Measurements from ENCODE around the gene SETD7.

Gene SETD7

DNA sequence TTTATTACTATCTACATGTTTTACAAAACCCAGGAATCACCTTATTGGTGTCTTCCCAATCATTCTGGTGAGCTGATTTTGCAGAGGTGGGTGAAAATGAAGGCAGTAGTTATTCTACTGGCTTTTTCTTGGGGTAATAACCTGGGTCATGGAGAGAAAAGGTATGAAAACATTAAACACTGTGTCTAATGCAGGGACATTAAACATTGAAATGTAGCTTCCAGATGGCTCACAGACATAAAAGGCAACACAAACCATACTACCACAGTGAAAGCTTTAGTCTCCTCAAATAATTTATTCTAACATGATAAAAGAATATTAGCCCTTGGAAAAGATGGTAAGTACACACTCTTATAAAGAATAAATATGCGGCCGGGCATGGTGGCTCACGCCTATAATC is 8.0 kb downstream of the SETD7 start:
- TF ChIP-seq, protein P1, sequence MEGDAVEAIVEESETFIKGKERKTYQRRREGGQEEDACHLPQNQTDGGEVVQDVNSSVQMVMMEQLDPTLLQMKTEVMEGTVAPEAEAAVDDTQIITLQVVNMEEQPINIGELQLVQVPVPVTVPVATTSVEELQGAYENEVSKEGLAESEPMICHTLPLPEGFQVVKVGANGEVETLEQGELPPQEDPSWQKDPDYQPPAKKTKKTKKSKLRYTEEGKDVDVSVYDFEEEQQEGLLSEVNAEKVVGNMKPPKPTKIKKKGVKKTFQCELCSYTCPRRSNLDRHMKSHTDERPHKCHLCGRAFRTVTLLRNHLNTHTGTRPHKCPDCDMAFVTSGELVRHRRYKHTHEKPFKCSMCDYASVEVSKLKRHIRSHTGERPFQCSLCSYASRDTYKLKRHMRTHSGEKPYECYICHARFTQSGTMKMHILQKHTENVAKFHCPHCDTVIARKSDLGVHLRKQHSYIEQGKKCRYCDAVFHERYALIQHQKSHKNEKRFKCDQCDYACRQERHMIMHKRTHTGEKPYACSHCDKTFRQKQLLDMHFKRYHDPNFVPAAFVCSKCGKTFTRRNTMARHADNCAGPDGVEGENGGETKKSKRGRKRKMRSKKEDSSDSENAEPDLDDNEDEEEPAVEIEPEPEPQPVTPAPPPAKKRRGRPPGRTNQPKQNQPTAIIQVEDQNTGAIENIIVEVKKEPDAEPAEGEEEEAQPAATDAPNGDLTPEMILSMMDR (IDR thresholded peaks at IDR 0.05; ENCODE audit: extremely low read depth, missing control alignments), result no peak
- no peak for DNase-seq (ENCODE audit: low spot score)

DNA sequence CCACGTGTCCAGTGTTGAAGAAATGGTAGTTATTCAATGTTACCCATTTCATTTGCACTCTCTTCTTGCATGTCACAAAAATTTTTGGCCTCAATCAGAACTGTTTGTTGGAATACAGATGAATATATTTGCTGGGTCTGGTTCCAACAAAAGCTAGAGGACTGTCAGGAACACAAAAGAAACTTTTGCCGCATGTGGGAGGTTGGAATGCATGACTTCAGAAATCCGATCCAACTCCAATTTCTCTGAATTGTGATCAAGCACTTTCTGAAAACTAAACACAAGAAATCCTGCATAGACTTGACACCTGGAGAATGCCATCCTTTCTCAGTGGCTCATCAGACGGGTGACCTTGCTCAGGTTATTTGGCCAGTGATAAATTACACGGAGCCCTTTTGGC is 15.4 kb downstream of the SETD7 start:
- no peak for DNase-seq (ENCODE audit: low spot score)
- TF ChIP-seq, protein P1 (IDR thresholded peaks at IDR 0.05; ENCODE audit: extremely low read depth, missing control alignments), result no peak

DNA sequence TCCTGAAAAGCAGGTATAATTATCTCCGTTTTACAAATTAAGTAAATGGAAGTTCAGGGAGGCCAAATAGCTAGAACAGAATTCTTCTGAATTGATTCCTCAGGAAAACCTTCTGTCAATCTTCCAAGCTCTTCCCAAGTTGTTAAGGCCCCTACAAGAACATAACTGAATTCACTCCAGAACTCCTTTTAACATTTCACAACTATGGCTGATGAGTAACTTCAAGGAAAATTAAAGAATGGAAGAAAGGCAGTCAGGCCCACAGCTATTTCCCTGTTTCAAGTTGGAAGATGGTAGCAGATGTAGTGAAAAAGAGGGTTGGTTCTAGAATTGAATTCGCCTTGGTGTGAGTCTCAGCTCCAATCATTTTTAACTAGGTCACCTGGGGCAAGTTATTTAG is 15.9 kb downstream of the SETD7 start:
- no peak for DNase-seq (ENCODE audit: low spot score)
- TF ChIP-seq, protein P1 (IDR thresholded peaks at IDR 0.05; ENCODE audit: extremely low read depth, missing control alignments), result no peak

GRCh38 chr4:139537292-139537691 is 18.7 kb downstream of the SETD7 start:
- DNase-seq (ENCODE audit: low spot score), result no peak
- TF ChIP-seq, protein P1 (IDR thresholded peaks at IDR 0.05; ENCODE audit: extremely low read depth, missing control alignments), result no peak

DNA sequence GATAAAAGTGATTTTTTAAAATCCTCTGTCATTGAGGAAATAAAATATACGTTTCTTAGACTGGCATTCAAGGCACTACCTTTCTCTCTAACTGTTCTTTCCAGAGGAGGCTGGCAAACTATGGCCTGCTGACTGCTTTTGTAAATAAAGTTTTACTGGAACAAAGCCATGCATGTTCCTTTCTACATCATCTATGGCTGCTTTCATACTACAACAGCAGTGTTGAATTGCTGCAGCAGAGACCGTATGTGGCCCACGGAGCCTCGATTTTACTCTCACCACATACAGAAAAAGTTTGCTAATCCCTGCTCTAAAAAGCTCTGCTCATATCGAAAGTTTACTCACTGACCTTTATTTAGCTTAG is 20.2 kb downstream of the SETD7 start:
- no peak for DNase-seq (ENCODE audit: low spot score)
- TF ChIP-seq, protein P1 (IDR thresholded peaks at IDR 0.05; ENCODE audit: extremely low read depth, missing control alignments), result no peak

DNA sequence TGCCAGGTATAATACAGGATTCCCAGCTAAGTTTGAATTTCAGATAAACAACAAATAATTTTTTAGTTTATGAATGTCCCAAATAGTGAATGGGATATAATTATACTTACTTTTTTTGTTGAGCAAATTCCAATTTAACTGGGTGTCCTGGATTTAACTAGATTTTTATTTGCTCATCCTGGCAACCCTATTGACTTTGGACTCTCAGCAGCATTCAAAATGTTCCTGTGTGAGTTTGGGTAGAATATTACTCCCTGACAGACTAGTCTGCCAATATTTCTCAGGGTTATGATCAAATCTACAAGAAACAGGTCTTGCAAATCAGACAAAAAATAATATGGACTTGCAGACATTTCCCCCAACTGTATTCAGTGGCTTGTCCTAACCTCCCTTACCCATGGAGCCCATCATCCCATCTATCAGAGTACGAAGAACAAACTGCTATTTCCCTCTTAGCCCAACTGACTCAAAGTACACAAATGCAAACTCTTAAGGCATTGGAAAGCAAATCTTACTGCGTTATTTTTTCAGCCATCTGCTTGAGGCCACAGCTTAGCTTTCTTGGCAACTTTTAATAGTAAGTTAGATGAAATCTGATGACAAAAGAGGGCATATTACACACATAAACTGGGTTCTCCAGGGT is 20.7 kb downstream of the SETD7 start:
- DNase-seq (ENCODE audit: low spot score), result no peak
- TF ChIP-seq, protein P1 (IDR thresholded peaks at IDR 0.05; ENCODE audit: extremely low read depth, missing control alignments), result no peak

DNA sequence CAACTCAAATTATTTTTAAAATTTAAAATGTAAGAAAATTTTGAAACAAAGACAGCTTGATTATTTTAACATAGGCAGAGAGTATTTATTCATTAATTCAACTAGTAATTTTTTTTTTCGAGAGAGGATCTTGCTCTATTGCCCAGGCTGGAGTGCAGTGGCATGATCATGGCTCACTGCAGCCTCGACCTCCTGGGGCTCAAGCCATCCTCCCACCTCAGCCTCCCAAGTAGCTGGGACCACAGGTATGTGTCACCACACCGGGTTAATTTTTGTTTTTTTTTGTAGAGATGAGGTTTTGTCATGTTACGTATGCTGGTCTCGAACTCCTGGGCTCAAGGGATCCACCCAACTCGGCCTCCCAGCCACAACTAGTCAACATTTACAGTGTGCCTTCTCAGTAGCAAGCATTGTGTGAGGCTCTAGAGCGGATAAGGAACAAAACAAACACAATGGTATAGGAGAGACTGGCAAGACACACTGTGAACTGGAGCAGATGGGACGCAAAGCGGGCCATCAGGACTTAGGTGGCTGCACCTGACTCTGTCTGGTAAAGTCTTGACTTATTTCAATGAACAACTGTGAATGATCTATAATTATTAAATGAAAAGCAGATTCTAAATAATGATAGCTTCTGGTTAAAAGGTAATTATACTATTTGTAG is 21.6 kb downstream of the SETD7 start:
- TF ChIP-seq, protein P1 (IDR thresholded peaks at IDR 0.05; ENCODE audit: extremely low read depth, missing control alignments), result no peak
- DNase-seq (ENCODE audit: low spot score), result no peak

All from GM20000 (cell line).